ENCODE measurements around the gene RAB36.

Gene RAB36

GRCh38 chr22:23184100-23184763 lies 39.0 kb downstream of the RAB36 start:
- no peak for DNase-seq

DNA sequence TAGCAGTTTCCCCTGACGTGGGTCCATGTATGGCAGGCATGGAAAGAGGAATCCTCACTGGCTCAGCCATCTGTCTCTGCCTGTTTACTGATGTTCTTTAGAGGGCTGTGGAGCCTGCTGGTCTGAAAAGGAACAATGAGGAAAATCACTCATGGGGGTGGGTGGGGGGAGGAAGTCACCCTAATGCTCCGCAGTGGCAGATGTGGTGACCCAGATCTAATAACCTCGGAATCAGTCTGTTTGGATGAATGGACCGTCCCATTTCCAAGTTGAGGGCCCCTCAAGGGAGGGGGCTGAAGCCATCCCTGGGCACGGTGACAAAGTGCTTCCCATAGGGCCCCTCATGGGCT lies 39.5 kb downstream of the RAB36 start:
- DNase-seq = no peak

DNA sequence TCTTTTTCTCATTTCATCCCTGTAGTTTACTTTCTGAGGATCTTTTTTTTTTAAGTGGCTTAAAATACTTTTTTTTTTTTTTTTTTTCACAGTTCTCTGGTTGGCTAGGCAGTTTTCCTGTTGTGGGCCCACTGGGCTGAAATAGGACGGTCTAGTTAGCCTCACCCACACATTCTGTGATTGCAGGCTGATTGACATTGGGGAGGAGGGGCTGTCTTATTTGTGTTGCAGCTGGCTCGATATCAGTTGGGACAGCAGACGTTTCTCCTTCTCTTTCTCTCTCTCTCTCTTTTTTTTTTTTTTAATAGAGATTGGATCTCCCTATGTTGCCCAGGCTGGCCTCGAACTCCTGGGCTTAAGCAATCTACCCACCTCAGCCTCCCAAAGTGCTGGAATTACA lies 41.9 kb downstream of the RAB36 start:
- DNase-seq = no peak

DNA sequence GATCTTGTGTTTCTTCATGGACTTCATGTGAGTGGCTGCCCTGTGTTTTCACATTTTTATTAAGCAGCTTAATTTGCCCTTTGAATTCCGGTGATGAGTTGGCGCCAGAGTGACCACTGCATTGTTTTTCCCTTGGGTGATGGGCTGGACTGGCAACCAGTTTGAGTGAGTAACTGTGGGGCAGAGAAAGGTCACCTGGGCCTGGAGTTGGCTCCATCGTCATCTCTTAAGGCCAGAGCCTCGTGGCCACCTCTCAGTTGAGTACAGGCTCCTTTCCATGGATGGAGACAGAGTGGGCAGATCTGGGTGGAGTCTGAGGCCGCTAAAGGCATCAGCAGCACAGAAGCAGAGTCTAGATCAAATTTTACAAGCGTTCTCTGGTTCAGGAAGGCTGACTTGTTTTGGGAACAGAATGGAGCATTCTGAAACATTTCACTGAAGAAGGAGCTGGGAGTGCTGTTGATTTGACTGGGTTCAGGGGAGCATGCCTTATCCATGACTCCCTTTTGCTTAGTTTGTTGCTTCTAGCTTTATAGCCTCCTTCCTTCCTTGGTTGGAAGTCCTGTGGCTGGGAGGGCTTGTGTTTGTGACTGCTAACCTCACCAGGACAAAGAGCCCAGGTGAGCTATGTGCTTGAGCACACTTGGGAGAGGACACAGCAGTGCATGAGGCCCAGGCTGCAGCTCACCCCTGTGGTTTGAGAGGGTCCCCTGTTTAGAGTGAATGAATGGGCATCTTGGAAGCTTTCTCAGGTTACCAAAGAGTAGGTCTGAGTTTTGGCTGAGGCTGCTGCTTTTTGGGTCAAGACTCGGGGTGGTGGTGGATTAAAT lies 42.8 kb downstream of the RAB36 start:
- no peak for DNase-seq

GRCh38 chr22:23190526-23190925 lies 45.2 kb downstream of the RAB36 start:
- no peak for DNase-seq

DNA sequence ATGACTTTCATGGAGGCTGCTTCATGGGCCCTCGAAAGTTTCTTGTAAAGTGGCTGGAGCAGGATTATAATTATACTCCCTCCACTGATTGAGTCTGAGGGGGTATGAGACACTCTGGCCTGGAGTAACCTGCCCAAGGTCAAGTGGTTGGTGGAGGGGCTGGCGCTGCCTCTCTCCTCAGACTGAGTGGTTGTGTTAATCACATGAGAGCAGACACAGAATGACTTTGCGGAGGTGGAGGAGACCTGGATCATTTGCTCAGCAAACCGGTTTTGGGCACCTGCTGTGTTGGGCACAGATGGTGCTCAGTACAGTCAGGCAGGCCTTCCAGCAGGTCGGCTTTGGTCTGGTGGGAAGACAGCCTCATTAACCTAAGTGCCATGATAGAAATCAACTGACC lies 46.9 kb downstream of the RAB36 start:
- DNase-seq = no peak

DNA sequence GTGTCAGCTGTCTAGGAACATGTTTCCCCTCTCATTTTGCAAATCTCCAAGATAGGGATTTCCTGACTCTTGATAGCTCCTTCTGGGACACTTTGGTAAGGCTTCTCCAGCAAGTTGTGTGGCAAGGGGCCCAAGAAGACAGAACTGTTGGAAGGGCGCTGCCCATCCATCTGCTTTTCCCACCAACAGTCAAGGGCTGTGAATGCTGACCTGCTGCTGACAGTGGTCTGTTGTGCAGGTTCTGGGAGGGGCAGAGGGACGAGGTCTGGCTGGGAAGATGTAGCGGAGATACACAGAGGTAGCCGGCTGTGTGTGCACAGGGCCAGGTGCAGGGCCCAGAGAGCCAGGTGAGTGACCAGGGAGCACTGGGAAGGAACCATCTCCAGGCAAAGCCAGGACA lies 47.3 kb downstream of the RAB36 start:
- DNase-seq = no peak

DNA sequence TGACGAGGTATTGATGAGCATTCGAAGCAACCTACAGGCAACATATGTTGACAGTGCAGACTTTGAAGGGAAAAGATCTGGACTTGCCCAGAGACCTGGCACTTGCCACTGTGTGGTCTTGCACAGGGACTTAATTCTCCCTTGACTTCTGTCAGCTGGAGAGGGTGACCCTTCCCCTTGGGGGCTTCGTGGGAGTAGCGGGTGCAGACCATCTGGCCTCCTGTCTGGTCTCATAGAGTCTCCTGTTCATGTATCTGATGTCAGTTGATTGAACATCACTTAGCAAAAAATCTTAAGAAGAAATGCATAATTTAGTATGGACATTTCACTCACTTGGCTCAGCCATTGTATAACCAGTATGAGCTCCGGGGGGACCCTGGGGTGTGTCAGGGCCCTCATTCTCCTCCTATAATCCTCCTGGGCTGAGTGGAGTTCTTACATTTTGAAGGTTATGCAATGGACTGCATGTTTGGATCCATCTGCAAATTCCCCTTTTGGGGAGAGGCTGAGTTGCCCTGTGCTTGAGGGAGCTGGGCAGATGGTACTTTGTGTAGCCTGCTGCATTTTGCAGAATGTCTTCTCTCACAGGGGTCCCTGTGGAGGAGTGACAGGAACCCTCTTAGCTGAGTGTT lies 48.0 kb downstream of the RAB36 start:
- DNase-seq = no peak

- no peak for DNase-seq
Measured at GRCh38 chr22:23193882-23194281, 48.6 kb downstream of the RAB36 start.

DNA sequence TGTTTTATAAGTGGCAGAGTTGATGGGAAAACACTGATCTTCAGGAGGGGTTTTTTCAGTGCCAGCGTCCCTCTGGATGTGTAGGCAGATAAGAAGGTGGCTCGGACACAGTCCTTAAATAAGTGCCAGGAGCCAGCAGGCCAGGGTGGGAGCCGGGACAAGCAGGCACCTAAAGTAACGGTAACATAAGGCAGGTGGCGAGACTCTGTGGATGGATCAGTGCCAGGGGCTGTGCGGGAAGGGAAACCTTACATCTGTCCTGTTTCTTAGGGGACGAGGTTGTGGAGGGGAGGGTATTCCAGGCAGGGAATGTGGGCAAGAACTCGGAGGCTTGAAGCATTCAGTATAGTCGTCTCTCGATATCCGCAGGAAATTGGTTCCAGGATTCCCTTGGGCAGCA lies 50.9 kb downstream of the RAB36 start:
- no peak for DNase-seq

- no peak for DNase-seq
Measured at GRCh38 chr22:23197836-23198235, 52.6 kb downstream of the RAB36 start.

DNA sequence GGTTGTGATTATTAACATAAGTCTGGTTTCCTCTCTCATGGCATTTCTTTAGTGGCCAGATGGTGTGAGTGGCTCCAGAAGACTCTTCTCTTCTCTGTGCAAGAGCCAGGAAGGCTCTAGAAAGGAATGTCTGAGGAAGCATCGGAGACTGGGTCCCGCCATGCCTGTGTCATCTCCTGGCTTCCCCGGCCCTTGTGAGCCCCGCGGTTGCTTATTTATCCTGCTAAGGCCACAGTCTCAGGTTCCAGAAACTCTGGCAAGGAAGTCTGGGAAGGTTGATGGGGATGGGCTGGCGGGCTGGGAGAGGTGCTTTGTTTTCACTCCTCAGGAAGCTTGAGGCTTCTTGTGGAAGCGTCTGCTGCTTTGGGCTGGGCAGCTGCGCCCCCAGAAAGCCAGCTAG lies 53.9 kb downstream of the RAB36 start:
- DNase-seq = no peak

DNA sequence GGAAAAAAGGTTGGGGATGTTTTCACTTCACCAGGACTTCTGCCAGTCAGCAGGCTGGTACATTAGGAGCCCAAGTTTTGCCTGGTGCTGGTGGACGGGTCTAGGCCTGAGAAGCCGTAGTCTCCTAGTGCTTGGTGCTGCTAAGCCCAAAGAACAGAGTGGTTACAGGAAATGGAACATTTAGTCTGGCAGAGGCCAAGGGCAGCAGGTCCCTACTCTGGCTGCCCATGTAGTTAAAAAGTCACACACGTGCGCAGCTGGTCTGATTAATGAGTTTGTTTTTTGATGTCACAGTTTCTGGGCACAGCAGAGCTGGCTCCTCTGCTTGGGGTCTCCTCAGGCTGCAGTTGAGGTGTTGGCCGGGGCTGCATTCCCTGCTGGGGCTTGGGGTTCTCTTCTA lies 55.6 kb downstream of the RAB36 start:
- DNase-seq = no peak

DNA sequence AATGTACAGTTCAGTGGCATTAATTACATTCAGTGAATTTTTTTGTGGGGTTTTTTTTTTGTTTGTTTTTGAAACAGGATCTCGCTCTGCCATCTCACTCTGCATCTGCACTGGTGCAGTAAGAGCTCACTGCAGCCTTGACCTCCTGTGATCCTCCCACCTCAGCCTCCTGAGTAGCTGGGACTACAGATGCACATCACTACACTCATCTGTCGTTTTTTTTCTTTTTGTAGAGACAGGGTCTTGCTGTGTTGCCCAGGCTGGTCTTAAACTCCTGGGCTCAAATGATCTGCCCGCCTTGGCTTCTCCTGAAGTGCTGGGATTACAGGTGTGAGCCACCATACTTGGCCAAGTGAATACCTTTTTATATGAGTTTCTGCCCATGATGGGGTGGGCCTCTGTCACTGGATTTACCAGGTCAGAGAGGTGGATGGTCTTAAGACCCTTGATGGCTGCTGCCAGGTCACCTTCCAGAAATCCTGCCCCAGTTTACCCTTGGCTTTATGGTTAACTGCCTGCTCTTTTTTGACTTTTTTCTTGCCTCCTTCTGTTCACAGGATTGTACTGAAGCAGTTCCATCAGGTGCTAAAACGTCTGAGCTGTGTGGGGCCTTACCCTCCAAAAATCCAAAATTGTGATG lies 57.7 kb downstream of the RAB36 start:
- no peak for DNase-seq

GRCh38 chr22:23203452-23204124 lies 58.3 kb downstream of the RAB36 start:
- DNase-seq = no peak

DNA sequence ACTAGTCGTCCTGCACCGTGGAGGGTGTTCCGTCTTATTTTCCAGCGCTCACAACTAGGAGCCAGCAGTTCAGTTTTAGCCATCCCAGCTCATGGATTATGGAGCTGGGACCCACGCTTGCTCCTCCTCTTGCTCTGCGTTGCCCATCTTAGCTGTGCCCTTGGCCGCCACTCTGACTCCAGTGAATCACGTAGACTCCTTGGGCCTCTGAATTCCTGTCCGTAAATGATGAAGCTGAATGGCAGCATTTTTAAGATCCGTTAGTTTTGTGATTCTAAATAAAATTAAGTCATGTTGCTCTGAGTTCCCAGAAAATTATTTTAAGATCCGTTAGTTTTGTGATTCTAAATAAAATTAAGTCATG lies 58.8 kb downstream of the RAB36 start:
- DNase-seq = no peak

GRCh38 chr22:23204541-23205157 lies 59.4 kb downstream of the RAB36 start:
- no peak for DNase-seq

- no peak for DNase-seq
Measured at GRCh38 chr22:23205339-23206049, 60.2 kb downstream of the RAB36 start.

GRCh38 chr22:23206915-23207314 lies 61.6 kb downstream of the RAB36 start:
- DNase-seq = no peak

GRCh38 chr22:23207729-23208393 lies 62.6 kb downstream of the RAB36 start:
- DNase-seq = no peak

- no peak for DNase-seq
Measured at GRCh38 chr22:23210428-23211170, 65.3 kb downstream of the RAB36 start.

Data from CD4-positive, alpha-beta T cell treated with Interleukin-15 for 1 hour (primary cell).